HG03460 (cell line): Measurements from ENCODE around the gene SELP.

Source experiments
- ATAC-seq: cut with Tn5 transposase; IDR thresholded peaks from one replicate; pipeline ENCODE4 v1.9.1; 2021; ENCODE audit not compliant: unreplicated experiment

The SELP gene

GRCh38 chr1:169577981-169578738 is 51.8 kb downstream of the SELP start:
- no peak for ATAC-seq

- no peak for ATAC-seq
These were observed 53.0 kb downstream of the SELP start for GRCh38 chr1:169576935-169577331.

GRCh38 chr1:169576241-169576934 is 53.5 kb downstream of the SELP start:
- ATAC-seq: no peak

GRCh38 chr1:169574336-169574735 is 55.6 kb downstream of the SELP start:
- no peak for ATAC-seq

GRCh38 chr1:169572187-169572586 is 57.7 kb downstream of the SELP start:
- ATAC-seq: no peak

GRCh38 chr1:169571450-169571849 is 58.5 kb downstream of the SELP start:
- ATAC-seq: no peak

GRCh38 chr1:169570172-169570574 is 59.8 kb downstream of the SELP start:
- no peak for ATAC-seq

GRCh38 chr1:169568497-169568896 is 61.4 kb downstream of the SELP start:
- no peak for ATAC-seq

- no peak for ATAC-seq
These were observed 64.3 kb downstream of the SELP start for GRCh38 chr1:169565335-169566271.

GRCh38 chr1:169563650-169564049 is 66.3 kb downstream of the SELP start:
- no peak for ATAC-seq

GRCh38 chr1:169563019-169563615 is 66.8 kb downstream of the SELP start:
- no peak for ATAC-seq

- ATAC-seq: no peak
These were observed 68.2 kb downstream of the SELP start for GRCh38 chr1:169561692-169562091.

GRCh38 chr1:169557131-169557530 is 72.8 kb downstream of the SELP start:
- ATAC-seq: no peak

GRCh38 chr1:169550294-169550693 is 79.6 kb downstream of the SELP start:
- no peak for ATAC-seq

GRCh38 chr1:169548282-169548681 is 81.6 kb downstream of the SELP start:
- no peak for ATAC-seq

- ATAC-seq: no peak
These were observed 83.6 kb downstream of the SELP start for GRCh38 chr1:169546087-169546995.

GRCh38 chr1:169545472-169545871 is 84.5 kb downstream of the SELP start:
- no peak for ATAC-seq

- no peak for ATAC-seq
These were observed 90.7 kb downstream of the SELP start for GRCh38 chr1:169538998-169539871.
